Activated CD8-positive, alpha-beta T cell treated with anti-CD3 and anti-CD28 coated beads for 36 hours (primary cell): ENCODE measurements around the gene RAD21L1. TPM values are rescaled to one million over a fixed set of nuclear protein-coding genes. Genes with fewer than 3 reads are reported as not detected.
A peak's percentile ranks its signal among the peaks of the same experiment; 100 is the strongest.

Experiments
- ATAC-seq: fragments of 200-7000 bp; cut with Tn5 transposase; one replicate; pipeline ENCODE4 v1.10.0; 2021; ENCODE audit warnings: mild to moderate bottlenecking, moderate library complexity
- CTCF ChIA-PET: fragments of 350-600 bp; sonication (Branson Sonifier 250); formaldehyde crosslinking; loops from one replicate; lab custom pipeline; 2021; ENCODE audit warnings: antibody characterized with exemption; lab: Charles Lee
- POLR2A ChIA-PET: fragments of 350-600 bp; sonication (Branson Sonifier 250); formaldehyde crosslinking; loops from one replicate; lab custom pipeline; 2021; ENCODE audit warnings: antibody characterized with exemption; lab: Charles Lee
- DNase-seq: peaks from one replicate; pipeline ENCODE4 v3.0.0-alpha.2; 2020
- H3K27ac Mint-ChIP-seq: one replicate; pipeline ENCODE4 v1.8.0; 2021; ENCODE audit warnings: mild to moderate bottlenecking, mixed read lengths
- H3K27me3 Mint-ChIP-seq: one replicate; pipeline ENCODE4 v1.8.0; 2021; ENCODE audit warnings: mixed read lengths
- H3K36me3 Mint-ChIP-seq: one replicate; pipeline ENCODE4 v1.8.0; 2021; ENCODE audit warnings: low read depth, mixed read lengths
- H3K4me1 Mint-ChIP-seq: one replicate; pipeline ENCODE4 v1.8.0; 2021; ENCODE audit warnings: low read depth, mixed read lengths
- H3K4me3 Mint-ChIP-seq: one replicate; pipeline ENCODE4 v1.8.0; 2021; ENCODE audit warnings: mild to moderate bottlenecking, moderate library complexity, mixed read lengths
- H3K9me3 Mint-ChIP-seq: one replicate; pipeline ENCODE4 v1.8.0; 2021; ENCODE audit warnings: mixed read lengths
- CTCF ChIP-seq: fragments of 200-600 bp; IDR thresholded peaks from one replicate; pipeline ENCODE4 v1.8.0; 2022; ENCODE audit warnings: antibody characterized with exemption, mild to moderate bottlenecking
- intact Hi-C: fragments of 100-400 bp; cut with micrococcal nuclease; formaldehyde crosslinking; loops from one replicate; pipeline ENCODE4 v1.10.0; 2022
- total RNA-seq, 2 experiments: library from RNA; stranded (reverse); gene quantifications; one replicate each; pipeline ENCODE4 v1.2.3, GENCODE V29; 2021

Gene RAD21L1
- total RNA-seq, 2 experiments from 2014 or later: 0.18 to 0.25 TPM

- ChIA-PET POLR2A (interaction anchor here (0.7 to 1.8 kb wide), 6 partner anchors 12 to 38 kb away, joined by 3 to 7 read pairs (median 3); partner anchors contain the start of gene SNPH), CTCF (interaction anchor here (0.8 to 1.5 kb wide), 3 partner anchors 10 to 490 kb away, joined by 3 to 4 read pairs (median 3); no protein-coding TSS in a partner anchor)
- no peak for TF ChIP-seq CTCF
- Mint-ChIP-seq H3K4me1 (peaks cover 59% of the 10 kb centered on the region), H3K27me3 (no peaks in the 10 kb centered on the region), H3K9me3 (no peaks in the 10 kb centered on the region), H3K36me3 (no peaks in the 10 kb centered on the region), H3K27ac (peak overlapping the region; percentile 73), H3K4me3 (peak overlapping the region; percentile 44)
- DNase-seq (no peak), ATAC-seq (peak; percentile 90)
- intact Hi-C loops: no loop called here
Measured at GRCh38 chr20:1287306-1287705, 61.5 kb downstream of the RAD21L1 start.

DNA sequence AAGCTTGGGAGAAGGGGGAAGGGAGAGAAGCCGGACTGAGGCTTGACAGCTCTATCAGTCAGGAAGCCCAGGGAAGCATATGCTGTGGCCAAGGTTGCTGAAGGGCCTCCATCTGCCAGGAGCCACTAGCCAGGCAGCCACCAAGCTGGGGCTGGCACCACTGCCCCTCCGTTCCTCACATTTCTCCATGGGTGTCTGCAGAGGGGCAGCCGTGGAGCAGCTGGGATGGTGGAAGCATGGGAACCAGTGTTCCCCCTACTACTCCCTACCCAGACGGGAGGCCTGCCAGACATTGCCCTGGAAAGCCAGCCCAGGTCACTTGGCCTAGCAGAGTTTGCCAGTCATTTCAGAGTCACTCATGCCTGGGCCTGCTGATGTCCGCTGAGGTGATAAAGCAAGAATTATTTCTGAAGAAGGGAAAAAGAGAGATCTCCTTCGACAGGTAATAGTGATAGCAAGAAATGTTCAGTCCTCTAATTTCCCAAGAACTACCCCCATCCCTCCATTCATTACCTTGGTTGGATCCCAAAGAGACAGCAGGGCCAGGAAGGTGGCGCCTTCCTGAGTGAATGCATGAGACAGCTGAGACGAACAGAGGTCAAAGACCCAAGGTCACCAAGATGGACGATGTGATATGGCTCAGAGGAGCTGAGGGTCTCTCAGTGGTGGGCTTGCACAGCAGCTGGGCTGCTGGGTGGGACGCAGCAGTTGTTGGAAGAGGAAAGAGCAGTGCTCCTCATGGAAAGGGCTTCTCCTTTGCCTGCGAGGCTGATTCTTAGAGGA lies 62.1 kb downstream of the RAD21L1 start:
- H3K9me3 Mint-ChIP-seq: no peaks in the 10 kb centered on the region
- no peak for DNase-seq
- intact Hi-C loops: no loop called here
- ChIA-PET POLR2A (interaction anchor here (0.7 to 1.2 kb wide), 3 partner anchors 11 to 39 kb away, joined by 3 read pairs; no protein-coding TSS in a partner anchor), CTCF (interaction anchor here (1.4 kb wide), 1 partner anchor 9 kb away, joined by 3 read pairs; no protein-coding TSS in a partner anchor)
- no peak overlapping the region for H3K4me3 Mint-ChIP-seq
- peaks cover 61% of the 10 kb centered on the region for H3K4me1 Mint-ChIP-seq
- H3K27me3 Mint-ChIP-seq: no peaks in the 10 kb centered on the region
- ATAC-seq: no peak
- no peak overlapping the region for H3K27ac Mint-ChIP-seq
- no peak for TF ChIP-seq CTCF
- H3K36me3 Mint-ChIP-seq: no peaks in the 10 kb centered on the region

DNA sequence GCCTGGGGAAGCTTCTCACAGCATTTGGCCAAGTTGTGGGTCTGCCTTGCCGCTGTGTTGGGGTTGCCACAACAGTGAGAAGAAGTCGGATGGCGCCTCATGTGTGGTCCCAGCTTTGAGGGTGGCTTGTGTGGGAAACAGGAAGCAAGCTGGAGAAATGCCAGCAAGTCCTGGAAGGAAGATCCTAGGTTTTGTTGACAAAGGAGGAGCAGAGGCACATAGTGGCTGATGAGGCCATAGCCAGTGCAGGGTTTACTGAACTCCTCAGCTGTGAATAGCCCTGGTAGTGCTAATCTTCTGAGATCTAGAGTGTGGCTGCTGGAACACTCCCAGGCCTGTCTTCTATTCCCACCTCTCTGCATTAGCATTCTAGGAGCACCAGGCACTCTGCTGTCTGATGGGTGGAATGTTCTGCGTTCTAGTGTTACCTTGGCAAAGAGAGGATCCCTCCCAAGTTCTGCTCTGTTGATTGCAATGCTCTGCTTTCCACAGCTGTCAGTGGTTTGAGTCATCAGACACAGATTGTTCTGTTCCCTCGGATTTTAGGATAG lies 65.4 kb downstream of the RAD21L1 start:
- ATAC-seq (no peak), DNase-seq (no peak)
- intact Hi-C loops: no loop called here
- H3K27ac Mint-ChIP-seq: no peak overlapping the region
- peaks cover 39% of the 10 kb centered on the region for H3K4me1 Mint-ChIP-seq
- H3K9me3 Mint-ChIP-seq: no peaks in the 10 kb centered on the region
- ChIA-PET CTCF (interaction anchor here (1.1 to 2.0 kb wide), 3 partner anchors 10 to 21 kb away, joined by 3 to 7 read pairs (median 6); no protein-coding TSS in a partner anchor), POLR2A (interaction anchor here (1.6 to 1.8 kb wide), 2 partner anchors 9 to 10 kb away, joined by 4 to 12 read pairs; no protein-coding TSS in a partner anchor)
- H3K27me3 Mint-ChIP-seq: no peaks in the 10 kb centered on the region
- TF ChIP-seq CTCF: no peak
- no peak overlapping the region for H3K4me3 Mint-ChIP-seq
- H3K36me3 Mint-ChIP-seq: no peaks in the 10 kb centered on the region

DNA sequence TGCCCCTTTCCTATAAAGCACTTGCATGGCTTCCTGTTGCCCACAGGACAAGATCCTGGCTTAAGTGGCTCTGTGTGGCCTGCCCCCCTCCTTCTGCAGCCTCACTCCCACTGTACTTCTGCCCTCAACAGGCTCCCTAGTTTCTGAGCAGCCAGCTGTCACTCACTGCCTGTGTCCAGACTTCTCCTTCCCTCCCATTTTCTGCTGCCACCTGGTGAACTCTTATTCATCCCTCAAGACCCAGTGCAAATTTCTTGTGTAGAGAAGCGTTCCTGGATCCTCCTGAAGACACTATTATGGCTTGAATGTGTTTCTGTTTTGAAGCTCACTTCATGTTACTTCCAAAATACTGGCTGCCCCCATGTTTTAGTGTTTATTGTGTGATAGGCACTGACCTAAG lies 66.8 kb downstream of the RAD21L1 start:
- H3K9me3 Mint-ChIP-seq: no peaks in the 10 kb centered on the region

More for the DNA sequence above, 66.8 kb downstream of the RAD21L1 start:
- ChIA-PET POLR2A (interaction anchor here (1.1 kb wide), 1 partner anchor 10 kb away, joined by 3 read pairs; no protein-coding TSS in a partner anchor), CTCF (no interaction called here)
- DNase-seq (no peak), ATAC-seq (no peak)
- Mint-ChIP-seq H3K27ac (no peak overlapping the region), H3K4me1 (peaks cover 26% of the 10 kb centered on the region), H3K27me3 (no peaks in the 10 kb centered on the region), H3K36me3 (no peaks in the 10 kb centered on the region), H3K4me3 (no peak overlapping the region)
- no peak for TF ChIP-seq CTCF
- intact Hi-C loops: no loop called here
